Measurements from ENCODE around the gene IL1R2. TPM values are rescaled to one million over a fixed set of nuclear protein-coding genes. Genes with fewer than 3 reads are reported as not detected.

IL1R2 gene
- total and polyA plus RNA-seq, 9 of the 15 experiments (the other 6 are each of a cell fraction or from before 2014, with no cell fraction given) = 0.13 TPM; not detected in 8

- peak; percentile 99 for TF ChIP-seq HDAC2 (IDR thresholded peaks at IDR 0.05)
- TF ChIP-seq TBL1XR1 (IDR thresholded peaks at IDR 0.05; ENCODE audit: low read length in 2 of 2) = peak; percentile 92 to 98
- TF ChIP-seq ATF4 (CRISPR knock-in tag; IDR thresholded peaks at IDR 0.05) = peak; percentile 83
- peak; percentile 86 for TF ChIP-seq CREB1 (IDR thresholded peaks at IDR 0.05)
- TF ChIP-seq CREB1 (CRISPR knock-in tag; IDR thresholded peaks at IDR 0.05) = no peak
- TF ChIP-seq BHLHE40 (IDR thresholded peaks at IDR 0.05; ENCODE audit: low read length) = peak; percentile 84
- TF ChIP-seq GATA2 (CRISPR knock-in tag; IDR thresholded peaks at IDR 0.05) = peak; percentile 97
- TF ChIP-seq ZSCAN29 (IDR thresholded peaks at IDR 0.05) = peak; percentile 53; the same call in 1 of the 2 replicates
- TF ChIP-seq MYC (IDR thresholded peaks at IDR 0.05; ENCODE audit: low read depth, low read length) = peak; percentile 71; the same call in 1 of the 2 replicates
- TF ChIP-seq MYC (CRISPR knock-in tag; IDR thresholded peaks at IDR 0.05; ENCODE audit: borderline replicate concordance, low read depth) = no peak
- peak; percentile 95 for TF ChIP-seq HES1 (IDR thresholded peaks at IDR 0.05; ENCODE audit: low read depth)
- peak; percentile 99 for TF ChIP-seq TAL1 (IDR thresholded peaks at IDR 0.05)
- TF ChIP-seq ILK (tag; IDR thresholded peaks at IDR 0.05; ENCODE audit: borderline replicate concordance, low read depth) = no peak
- peak; percentile 97 for TF ChIP-seq SMARCC2 (IDR thresholded peaks at IDR 0.05; ENCODE audit: low read depth)
- peak; percentile 50 for TF ChIP-seq BRD9 (IDR thresholded peaks at IDR 0.05; ENCODE audit: low read depth, partially characterized antibody)
- peak; percentile 97 for TF ChIP-seq TARDBP (IDR thresholded peaks at IDR 0.05)
- peak; percentile 68; the same call in 1 of the 2 replicates for TF ChIP-seq KLF6 (CRISPR knock-in tag; IDR thresholded peaks at IDR 0.05; ENCODE audit: borderline replicate concordance)
- TF ChIP-seq PHF20 (IDR thresholded peaks at IDR 0.05; ENCODE audit: partially characterized antibody) = peak; percentile 36
- no peak for TF ChIP-seq MLX (CRISPR knock-in tag; conservative IDR thresholded peaks at IDR 0.05)
- peak; percentile 98 for TF ChIP-seq NFIC (IDR thresholded peaks at IDR 0.05)
- 0 out of 2 replicates have a peak, but pooled peaks have one; percentile 24 for TF ChIP-seq ZC3H11A (IDR thresholded peaks at IDR 0.05; ENCODE audit: low read depth, low read length)
- peak in 1 of 2 experiments; percentile 90; a peak in 2 of 4 replicates for TF ChIP-seq ZNF639 (CRISPR knock-in tag; conservative IDR thresholded peaks at IDR 0.05 in 1 of 2, IDR thresholded peaks at IDR 0.05 in 1 of 2)
- TF ChIP-seq MEIS2 (IDR thresholded peaks at IDR 0.05; ENCODE audit: partially characterized antibody) = peak; percentile 57
- TF ChIP-seq ZNF76 (CRISPR knock-in tag; IDR thresholded peaks at IDR 0.05; ENCODE audit: borderline replicate concordance) = peak; percentile 94
- peak; percentile 55 for TF ChIP-seq RBBP5 (IDR thresholded peaks at IDR 0.05; ENCODE audit: borderline replicate concordance, insufficient read depth, low read length, poor library complexity, severe bottlenecking)
- peak; percentile 89 for TF ChIP-seq NCOA4 (IDR thresholded peaks at IDR 0.05; ENCODE audit: partially characterized antibody)
These were observed 77.7 kb downstream of the IL1R2 start (continued) for GRCh38 chr2:102069311-102069974.

Data from K562 (cell line).